SK-N-SH treated with all-trans-retinoic acid at 6 μM for 48 hours (cell line): ENCODE data around the gene DGCR2.
"Not testable (repeated sequence)": the region's sequence is repeated elsewhere in the genome, so short reads cannot be mapped to it uniquely, and the experiment has no call there.

Experiments
- ARNTL ChIP-seq: fragments of 450-650 bp; formaldehyde crosslinking; IDR thresholded peaks from 2 replicates; pipeline ENCODE4 v1.5.0; 2020; ENCODE audit warnings: low read depth, mild to moderate bottlenecking, moderate library complexity, borderline replicate concordance
- ESRRG ChIP-seq: fragments of 250-450 bp; sonication (Bioruptor Pico); IDR thresholded peaks from 2 replicates; pipeline ENCODE4 v1.6.1; 2021; ENCODE audit warnings: mild to moderate bottlenecking
- RARB ChIP-seq: fragments of 250-450 bp; sonication (Bioruptor Pico); IDR thresholded peaks from 2 replicates; pipeline ENCODE4 v1.8.0; 2021; ENCODE audit warnings: mild to moderate bottlenecking, moderate library complexity
- SNAI2 ChIP-seq: fragments of 250-450 bp; sonication (Bioruptor Pico); IDR thresholded peaks from 2 replicates; pipeline ENCODE4 v1.5.0; 2020; ENCODE audit warnings: mild to moderate bottlenecking, moderate library complexity
- TCF4 ChIP-seq: fragments of 250-450 bp; sonication (Bioruptor Pico); IDR thresholded peaks from 2 replicates; pipeline ENCODE4 v1.8.0; 2021; ENCODE audit warnings: mild to moderate bottlenecking, moderate library complexity, borderline replicate concordance
- ZC3H10 ChIP-seq: fragments of 250-450 bp; sonication (Bioruptor Pico); IDR thresholded peaks from 2 replicates; pipeline ENCODE4 v1.5.1; 2021; ENCODE audit warnings: mild to moderate bottlenecking, moderate library complexity
- ZFP3 ChIP-seq: fragments of 250-450 bp; sonication (Bioruptor Pico); IDR thresholded peaks from 2 replicates; pipeline ENCODE4 v1.5.0; 2020; ENCODE audit warnings: mild to moderate bottlenecking, moderate library complexity
- ZFP30 ChIP-seq: fragments of 450-650 bp; formaldehyde crosslinking; IDR thresholded peaks from 2 replicates; pipeline ENCODE4 v1.5.0; 2022; ENCODE audit warnings: mild to moderate bottlenecking, moderate library complexity
- ZNF565 ChIP-seq: fragments of 450-650 bp; formaldehyde crosslinking; conservative IDR thresholded peaks from 2 replicates; pipeline ENCODE4 v1.5.0; 2020; ENCODE audit warnings: low read depth, mild to moderate bottlenecking, moderate library complexity
- ZNF8 ChIP-seq: fragments of 450-650 bp; formaldehyde crosslinking; IDR thresholded peaks from 2 replicates; pipeline ENCODE4 v1.5.0; 2020; ENCODE audit warnings: mild to moderate bottlenecking, moderate library complexity
- TF ChIP-seq, protein P1 (sequence below): fragments of 250-450 bp; sonication (Bioruptor Pico); IDR thresholded peaks from 2 replicates; pipeline ENCODE4 v1.8.0; 2020; ENCODE audit warnings: mild to moderate bottlenecking, moderate library complexity, borderline replicate concordance
- TF ChIP-seq, protein P2 (sequence below): fragments of 250-450 bp; sonication (Bioruptor Pico); IDR thresholded peaks from 2 replicates; pipeline ENCODE4 v1.8.0; 2021; ENCODE audit warnings: low read depth, mild to moderate bottlenecking, moderate library complexity, borderline replicate concordance
- TF ChIP-seq, protein P3 (sequence below): fragments of 250-450 bp; sonication (Bioruptor Pico); IDR thresholded peaks from 2 replicates; pipeline ENCODE4 v1.5.1; 2021; ENCODE audit warnings: mild to moderate bottlenecking, moderate library complexity
- TF ChIP-seq, protein P4 (sequence below): fragments of 250-450 bp; sonication (Bioruptor Pico); IDR thresholded peaks from 2 replicates; pipeline ENCODE4 v1.5.1; 2020; ENCODE audit warnings: low read depth, mild to moderate bottlenecking, moderate library complexity

DNA sequence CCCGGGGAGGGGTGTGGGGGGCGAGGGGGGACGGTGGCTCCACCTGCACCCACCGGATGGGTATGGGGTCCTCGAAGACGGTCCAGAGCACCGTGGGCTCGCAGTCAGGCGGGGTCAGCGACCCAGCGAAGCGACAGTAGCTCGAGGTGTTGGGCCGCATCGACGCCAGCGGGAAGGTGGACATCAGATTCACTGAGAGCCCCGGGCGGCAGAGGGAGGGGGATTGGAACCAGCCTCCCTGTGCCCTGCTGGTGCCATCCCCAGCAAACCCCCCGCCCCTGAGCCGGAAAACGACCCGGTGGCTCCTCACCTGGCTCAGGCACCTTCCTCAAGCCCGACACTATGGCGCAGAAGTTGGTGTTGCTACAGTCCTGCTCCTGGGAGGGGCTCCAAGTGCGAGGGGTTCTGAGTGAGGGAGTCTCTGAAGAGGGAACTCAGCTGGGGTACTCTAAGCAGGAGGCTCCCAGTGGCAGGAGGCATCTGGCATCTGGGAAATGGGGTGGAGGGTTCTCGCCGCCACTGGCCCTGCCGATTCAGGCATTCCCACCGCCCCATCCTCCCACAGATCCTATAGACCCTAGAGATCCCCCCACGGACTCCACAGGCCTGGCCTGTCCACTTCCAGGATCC lies 89.9 kb downstream of the DGCR2 start:
- TF ChIP-seq ZNF8; ZFP30; ARNTL (CRISPR knock-in tag); ZNF565 (CRISPR knock-in tag); TCF4; SNAI2 (CRISPR knock-in tag); ZFP3; ZC3H10 (CRISPR knock-in tag); RARB; ESRRG (CRISPR knock-in tag): not testable (repeated sequence)
- TF ChIP-seq, protein P1, sequence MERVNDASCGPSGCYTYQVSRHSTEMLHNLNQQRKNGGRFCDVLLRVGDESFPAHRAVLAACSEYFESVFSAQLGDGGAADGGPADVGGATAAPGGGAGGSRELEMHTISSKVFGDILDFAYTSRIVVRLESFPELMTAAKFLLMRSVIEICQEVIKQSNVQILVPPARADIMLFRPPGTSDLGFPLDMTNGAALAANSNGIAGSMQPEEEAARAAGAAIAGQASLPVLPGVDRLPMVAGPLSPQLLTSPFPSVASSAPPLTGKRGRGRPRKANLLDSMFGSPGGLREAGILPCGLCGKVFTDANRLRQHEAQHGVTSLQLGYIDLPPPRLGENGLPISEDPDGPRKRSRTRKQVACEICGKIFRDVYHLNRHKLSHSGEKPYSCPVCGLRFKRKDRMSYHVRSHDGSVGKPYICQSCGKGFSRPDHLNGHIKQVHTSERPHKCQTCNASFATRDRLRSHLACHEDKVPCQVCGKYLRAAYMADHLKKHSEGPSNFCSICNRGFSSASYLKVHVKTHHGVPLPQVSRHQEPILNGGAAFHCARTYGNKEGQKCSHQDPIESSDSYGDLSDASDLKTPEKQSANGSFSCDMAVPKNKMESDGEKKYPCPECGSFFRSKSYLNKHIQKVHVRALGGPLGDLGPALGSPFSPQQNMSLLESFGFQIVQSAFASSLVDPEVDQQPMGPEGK (CRISPR knock-in tag): not testable (repeated sequence)
- TF ChIP-seq, protein P2, sequence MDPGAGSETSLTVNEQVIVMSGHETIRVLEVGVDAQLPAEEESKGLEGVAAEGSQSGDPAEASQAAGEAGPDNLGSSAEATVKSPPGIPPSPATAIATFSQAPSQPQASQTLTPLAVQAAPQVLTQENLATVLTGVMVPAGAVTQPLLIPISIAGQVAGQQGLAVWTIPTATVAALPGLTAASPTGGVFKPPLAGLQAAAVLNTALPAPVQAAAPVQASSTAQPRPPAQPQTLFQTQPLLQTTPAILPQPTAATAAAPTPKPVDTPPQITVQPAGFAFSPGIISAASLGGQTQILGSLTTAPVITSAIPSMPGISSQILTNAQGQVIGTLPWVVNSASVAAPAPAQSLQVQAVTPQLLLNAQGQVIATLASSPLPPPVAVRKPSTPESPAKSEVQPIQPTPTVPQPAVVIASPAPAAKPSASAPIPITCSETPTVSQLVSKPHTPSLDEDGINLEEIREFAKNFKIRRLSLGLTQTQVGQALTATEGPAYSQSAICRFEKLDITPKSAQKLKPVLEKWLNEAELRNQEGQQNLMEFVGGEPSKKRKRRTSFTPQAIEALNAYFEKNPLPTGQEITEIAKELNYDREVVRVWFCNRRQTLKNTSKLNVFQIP (CRISPR knock-in tag): not testable (repeated sequence)
- TF ChIP-seq, protein P3, sequence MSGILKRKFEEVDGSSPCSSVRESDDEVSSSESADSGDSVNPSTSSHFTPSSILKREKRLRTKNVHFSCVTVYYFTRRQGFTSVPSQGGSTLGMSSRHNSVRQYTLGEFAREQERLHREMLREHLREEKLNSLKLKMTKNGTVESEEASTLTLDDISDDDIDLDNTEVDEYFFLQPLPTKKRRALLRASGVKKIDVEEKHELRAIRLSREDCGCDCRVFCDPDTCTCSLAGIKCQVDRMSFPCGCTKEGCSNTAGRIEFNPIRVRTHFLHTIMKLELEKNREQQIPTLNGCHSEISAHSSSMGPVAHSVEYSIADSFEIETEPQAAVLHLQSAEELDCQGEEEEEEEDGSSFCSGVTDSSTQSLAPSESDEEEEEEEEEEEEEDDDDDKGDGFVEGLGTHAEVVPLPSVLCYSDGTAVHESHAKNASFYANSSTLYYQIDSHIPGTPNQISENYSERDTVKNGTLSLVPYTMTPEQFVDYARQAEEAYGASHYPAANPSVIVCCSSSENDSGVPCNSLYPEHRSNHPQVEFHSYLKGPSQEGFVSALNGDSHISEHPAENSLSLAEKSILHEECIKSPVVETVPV: not testable (repeated sequence)
- TF ChIP-seq, protein P4, sequence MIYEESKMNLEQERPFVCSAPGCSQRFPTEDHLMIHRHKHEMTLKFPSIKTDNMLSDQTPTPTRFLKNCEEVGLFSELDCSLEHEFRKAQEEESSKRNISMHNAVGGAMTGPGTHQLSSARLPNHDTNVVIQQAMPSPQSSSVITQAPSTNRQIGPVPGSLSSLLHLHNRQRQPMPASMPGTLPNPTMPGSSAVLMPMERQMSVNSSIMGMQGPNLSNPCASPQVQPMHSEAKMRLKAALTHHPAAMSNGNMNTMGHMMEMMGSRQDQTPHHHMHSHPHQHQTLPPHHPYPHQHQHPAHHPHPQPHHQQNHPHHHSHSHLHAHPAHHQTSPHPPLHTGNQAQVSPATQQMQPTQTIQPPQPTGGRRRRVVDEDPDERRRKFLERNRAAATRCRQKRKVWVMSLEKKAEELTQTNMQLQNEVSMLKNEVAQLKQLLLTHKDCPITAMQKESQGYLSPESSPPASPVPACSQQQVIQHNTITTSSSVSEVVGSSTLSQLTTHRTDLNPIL (CRISPR knock-in tag): not testable (repeated sequence)
